ENCODE data around the gene ADGRD1. TPM values are rescaled to one million over a fixed set of nuclear protein-coding genes. Genes with fewer than 3 reads are reported as not detected.
"Not testable (repeated sequence)": the region's sequence is repeated elsewhere in the genome, so short reads cannot be mapped to it uniquely, and the experiment has no call there.

Gene ADGRD1
- total RNA-seq, 1 experiment from 2014 or later, result 11.8 TPM

DNA sequence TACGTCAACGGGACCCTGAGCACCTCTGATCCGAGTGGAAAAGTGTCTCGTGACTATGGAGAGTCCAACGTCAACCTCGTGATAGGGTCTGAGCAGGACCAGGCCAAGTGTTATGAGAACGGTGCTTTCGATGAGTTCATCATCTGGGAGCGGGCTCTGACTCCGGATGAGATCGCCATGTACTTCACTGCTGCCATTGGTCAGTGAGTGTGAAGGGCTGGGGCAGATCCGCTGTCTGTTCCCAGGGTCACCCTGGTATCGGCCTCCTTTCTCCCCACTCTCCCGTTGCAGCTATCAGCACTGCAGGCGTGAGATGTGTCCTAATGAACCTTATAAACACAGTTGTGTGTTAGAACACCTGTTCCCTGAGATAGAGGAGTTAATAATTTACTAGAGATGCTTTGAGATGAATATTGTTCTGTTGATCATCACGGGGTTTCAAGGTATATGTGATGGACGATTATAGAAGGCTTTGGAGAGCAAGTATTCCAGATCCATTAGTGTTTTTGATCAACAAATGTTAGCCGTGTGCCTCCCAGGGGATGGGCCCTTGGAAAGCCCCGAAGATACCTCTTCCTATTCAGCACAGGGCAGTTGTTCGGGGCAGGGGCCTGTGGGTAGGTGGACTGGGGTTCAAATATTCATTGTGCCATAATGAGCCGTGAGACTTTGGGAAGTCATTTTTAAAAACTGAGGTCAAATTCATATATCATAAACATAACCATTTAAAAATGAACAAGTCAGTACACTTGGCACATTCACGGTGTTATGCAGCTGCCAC is 33.6 kb downstream of the ADGRD1 start:
- no peak for DNase-seq (ENCODE audit: low read depth)

- no peak for DNase-seq (ENCODE audit: low read depth)
Observed at GRCh38 chr12:130988261-130988660, 34.6 kb downstream of the ADGRD1 start.

- no peak for DNase-seq (ENCODE audit: low read depth)
Observed at GRCh38 chr12:130988751-130989150, 35.0 kb downstream of the ADGRD1 start.

- DNase-seq (ENCODE audit: low read depth), result no peak
Observed at GRCh38 chr12:130989391-130989790, 35.7 kb downstream of the ADGRD1 start.

GRCh38 chr12:130990034-130990433 is 36.3 kb downstream of the ADGRD1 start:
- no peak for DNase-seq (ENCODE audit: low read depth)

- no peak for DNase-seq (ENCODE audit: low read depth)
Observed at GRCh38 chr12:130992448-130992847, 38.7 kb downstream of the ADGRD1 start.

- no peak for DNase-seq (ENCODE audit: low read depth)
Observed at GRCh38 chr12:130992979-130993538, 39.4 kb downstream of the ADGRD1 start.

GRCh38 chr12:130993759-130994670 is 40.3 kb downstream of the ADGRD1 start:
- peak; percentile 98 for DNase-seq (ENCODE audit: low read depth)

DNA sequence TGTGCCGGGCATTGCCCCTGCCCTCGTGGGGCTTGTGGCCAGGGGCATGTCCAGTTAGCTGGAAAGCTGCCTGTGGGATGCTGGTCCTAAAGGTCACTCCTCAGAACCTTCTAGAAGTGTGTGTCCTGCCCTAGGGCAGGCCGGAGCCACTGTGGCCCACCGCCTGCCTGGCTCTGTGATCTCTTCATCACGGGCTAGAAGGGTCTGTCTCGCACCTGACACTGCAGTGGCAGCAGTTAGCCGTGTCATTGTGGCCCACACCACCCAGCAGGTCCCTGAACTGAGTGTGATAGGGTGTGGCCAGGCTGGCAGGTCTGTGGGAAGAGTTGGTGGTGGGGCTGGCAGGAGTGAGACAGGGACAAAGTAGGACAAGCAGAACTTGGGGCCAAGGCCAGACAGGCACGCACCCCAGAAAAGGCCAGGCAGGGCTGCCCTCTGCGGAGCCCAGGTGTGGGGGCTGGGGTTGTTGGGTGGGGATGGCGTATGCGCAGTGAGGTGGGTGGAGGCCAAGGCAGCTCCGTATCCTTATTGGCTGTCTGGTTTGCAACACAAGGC is 41.2 kb downstream of the ADGRD1 start:
- no peak for DNase-seq (ENCODE audit: low read depth)

DNA sequence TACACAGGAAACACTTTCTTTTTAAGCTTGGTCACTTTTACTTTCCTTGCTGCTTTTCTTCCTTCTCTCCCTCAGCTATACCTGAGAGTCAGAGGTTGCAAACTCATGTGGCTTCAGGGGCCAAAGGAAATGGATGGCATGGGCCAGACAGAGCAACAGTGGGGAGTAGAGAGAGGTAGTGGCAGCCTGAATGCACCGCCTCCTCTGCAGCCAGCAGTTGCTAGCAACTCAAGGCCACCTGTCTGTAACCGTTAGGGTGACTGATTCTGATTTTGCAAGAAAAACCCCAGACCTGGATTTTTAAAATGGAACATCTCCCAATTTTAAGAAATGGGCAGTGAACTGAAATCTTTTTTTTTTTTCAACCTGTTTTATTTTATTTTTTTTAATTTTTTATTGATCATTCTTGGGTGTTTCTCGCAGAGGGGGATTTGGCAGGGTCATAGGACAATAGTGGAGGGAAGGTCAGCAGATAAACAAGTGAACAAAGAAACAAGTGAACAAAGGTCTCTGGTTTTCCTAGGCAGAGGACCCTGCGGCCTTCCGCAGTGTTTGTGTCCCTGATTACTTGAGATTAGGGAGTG is 41.8 kb downstream of the ADGRD1 start:
- not testable (repeated sequence) for DNase-seq (ENCODE audit: low read depth)

DNA sequence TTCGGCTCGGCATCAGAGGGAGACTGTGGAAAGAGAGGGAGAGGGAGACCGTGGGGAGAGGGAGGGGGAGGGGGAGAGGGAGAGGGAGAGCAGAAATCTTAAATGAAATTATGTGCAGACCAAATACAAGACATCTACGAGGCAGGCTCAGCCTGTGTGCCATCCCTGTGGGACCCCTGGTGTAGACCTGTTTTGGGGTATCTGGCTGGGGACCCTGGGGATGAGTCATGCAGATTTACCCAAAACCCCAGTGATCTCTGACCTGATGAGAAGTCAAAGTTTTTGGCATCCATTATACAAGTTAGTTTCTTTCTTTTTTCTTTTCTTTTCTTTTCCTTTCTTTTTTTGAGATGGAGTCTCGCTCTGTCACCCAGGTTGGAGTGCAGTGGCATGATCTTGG is 44.4 kb downstream of the ADGRD1 start:
- no peak for DNase-seq (ENCODE audit: low read depth)

DNA sequence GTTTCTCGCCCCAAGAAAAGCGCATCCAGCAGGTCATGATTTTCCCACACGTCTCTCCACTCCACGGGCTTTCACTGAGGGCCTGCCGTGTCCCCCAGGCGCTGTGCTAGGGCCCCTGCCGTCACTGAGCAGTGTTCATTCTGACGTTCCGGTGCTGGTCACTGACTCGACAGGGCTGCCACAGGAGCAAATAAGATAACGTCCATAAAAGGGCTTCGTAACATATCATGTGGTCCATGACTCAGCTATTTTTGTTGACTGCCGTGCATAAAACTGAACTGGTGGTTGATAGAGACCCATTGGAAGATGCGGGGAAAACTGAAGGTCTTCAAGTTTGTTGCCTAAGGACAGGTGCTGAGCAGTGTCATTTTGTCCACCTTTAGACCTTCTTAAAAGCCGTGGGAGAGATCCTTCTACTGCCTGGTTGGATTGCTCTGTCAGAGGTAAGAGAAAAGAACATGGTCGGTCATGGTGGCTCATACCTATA is 46.3 kb downstream of the ADGRD1 start:
- DNase-seq (ENCODE audit: low read depth), result no peak

- DNase-seq (ENCODE audit: low read depth), result no peak
Observed at GRCh38 chr12:131001493-131001892, 47.8 kb downstream of the ADGRD1 start.

- no peak for DNase-seq (ENCODE audit: low read depth)
Observed at GRCh38 chr12:131002216-131002631, 48.5 kb downstream of the ADGRD1 start.

GRCh38 chr12:131003036-131003715 is 49.5 kb downstream of the ADGRD1 start:
- DNase-seq (ENCODE audit: low read depth), result no peak

DNA sequence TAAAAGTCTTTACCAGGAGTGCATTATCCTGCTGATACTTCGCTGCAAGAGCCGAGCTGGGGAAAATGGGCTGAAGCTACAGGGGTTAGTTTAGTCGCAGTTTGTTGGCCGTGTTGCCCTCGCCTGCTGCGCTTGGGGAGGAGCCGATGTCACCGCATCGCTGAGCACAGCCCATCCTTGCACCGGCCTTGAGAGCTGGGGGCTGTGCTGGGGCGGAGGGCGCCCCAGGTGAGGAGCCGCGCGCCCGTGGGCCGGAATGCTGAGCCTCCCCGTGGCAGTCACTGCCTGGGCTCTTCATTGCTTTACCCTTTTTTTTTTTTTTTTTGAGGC is 50.0 kb downstream of the ADGRD1 start:
- DNase-seq (ENCODE audit: low read depth), result no peak

- DNase-seq (ENCODE audit: low read depth), result no peak
Observed at GRCh38 chr12:131004166-131004565, 50.5 kb downstream of the ADGRD1 start.

GRCh38 chr12:131005161-131006035 is 51.7 kb downstream of the ADGRD1 start:
- no peak for DNase-seq (ENCODE audit: low read depth)

GRCh38 chr12:131006036-131006735 is 52.5 kb downstream of the ADGRD1 start:
- no peak for DNase-seq (ENCODE audit: low read depth)
